KOPT-K1 (cell line): ENCODE results near the gene SPRR2E.
"Not testable (repeated sequence)": the region's sequence is repeated elsewhere in the genome, so short reads cannot be mapped to it uniquely, and the experiment has no call there.

Source experiments
- H3K27ac ChIP-seq: fragments of 200-600 bp; sonication (generic); 2 replicates; pipeline ENCODE4 v1.5.1; 2016; ENCODE audit warnings: antibody characterized with exemption, mild to moderate bottlenecking, low read depth, low read length; ENCODE audit not compliant: poor library complexity, severe bottlenecking
- H3K36me3 ChIP-seq: fragments of 200-600 bp; sonication (generic); 2 replicates; pipeline ENCODE4 v1.5.1; 2017; ENCODE audit warnings: antibody characterized with exemption, mild to moderate bottlenecking, low read length, moderate library complexity; ENCODE audit not compliant: insufficient read depth
- H3K9me3 ChIP-seq: fragments of 200-600 bp; sonication (generic); 2 replicates; pipeline ENCODE4 v1.5.1; 2017; ENCODE audit warnings: antibody characterized with exemption, low read length, mild to moderate bottlenecking; ENCODE audit not compliant: insufficient read depth, poor library complexity, severe bottlenecking

SPRR2E gene

DNA sequence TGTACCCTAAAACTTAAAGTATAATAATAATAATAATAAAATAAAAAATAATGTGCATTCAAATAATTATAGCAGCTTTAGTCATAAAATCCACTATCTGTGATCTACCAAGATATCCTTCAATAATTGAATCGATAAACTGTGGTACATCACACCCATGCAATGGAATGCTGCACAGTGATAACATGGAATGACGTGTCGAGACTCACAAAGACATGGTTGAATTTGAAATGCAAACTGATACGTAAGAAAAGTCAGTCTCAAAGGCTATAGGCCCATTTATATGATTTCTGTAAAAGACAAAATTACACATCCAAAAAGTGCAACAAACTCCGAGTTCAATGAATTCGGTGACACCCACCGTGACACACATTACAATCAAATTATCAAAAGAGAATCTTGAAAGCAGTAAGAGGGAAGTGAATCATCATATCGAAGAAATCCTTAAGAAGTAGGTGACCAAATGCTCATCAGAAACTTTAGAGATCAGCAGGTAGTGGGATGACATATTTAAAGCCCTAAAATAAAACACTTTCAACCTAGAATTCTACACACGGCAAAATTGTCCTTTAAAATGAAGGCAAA, 5.2 kb upstream of the SPRR2E start:
- Histone ChIP-seq H3K36me3 (no peaks in the 10 kb centered on the region), H3K9me3 (no peaks in the 10 kb centered on the region), H3K27ac (no peak overlapping the region)

DNA sequence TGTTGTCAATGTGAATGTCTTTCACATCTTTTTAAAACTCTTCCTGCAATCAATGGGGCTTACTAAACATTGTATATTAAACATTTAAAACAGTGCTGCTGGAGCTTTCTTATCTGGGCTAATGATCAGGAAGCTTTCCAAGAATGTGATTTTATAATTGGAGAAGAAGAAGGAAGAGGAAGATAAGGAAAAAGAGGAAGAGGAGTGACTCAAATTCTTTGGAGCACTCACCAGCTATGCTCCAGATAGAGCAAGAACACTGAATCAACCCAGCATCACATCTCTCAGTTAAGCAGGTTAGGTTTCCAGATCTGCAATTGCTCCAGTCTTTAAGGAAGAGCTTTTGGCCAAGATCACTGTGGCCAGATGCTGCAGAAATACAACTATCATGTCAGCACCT, 1.4 kb upstream of the SPRR2E start:
- Histone ChIP-seq H3K36me3 (no peaks in the 10 kb centered on the region), H3K9me3 (no peaks in the 10 kb centered on the region), H3K27ac (no peak overlapping the region)

- no peaks in the 10 kb centered on the region for H3K9me3 ChIP-seq
- no peaks in the 10 kb centered on the region for H3K36me3 ChIP-seq
- H3K27ac ChIP-seq: no peak overlapping the region
These were observed 6.7 kb downstream of the SPRR2E start for GRCh38 chr1:153087652-153088051.

GRCh38 chr1:153081736-153082135, 12.6 kb downstream of the SPRR2E start:
- no peak overlapping the region for H3K27ac ChIP-seq
- no peaks in the 10 kb centered on the region for H3K36me3 ChIP-seq
- H3K9me3 ChIP-seq: no peaks in the 10 kb centered on the region

GRCh38 chr1:153072806-153073726, 21.3 kb downstream of the SPRR2E start:
- H3K36me3 ChIP-seq: no peaks in the 10 kb centered on the region
- H3K9me3 ChIP-seq: no peaks in the 10 kb centered on the region
- H3K27ac ChIP-seq: no peak overlapping the region

GRCh38 chr1:153071511-153071910, 22.8 kb downstream of the SPRR2E start, which contains the start of gene SPRR2B:
Gene SPRR2B, minus strand, starts transcription at chr1:153071611. Its CDS starts 772 bp downstream, at chr1:153070839.
- Histone ChIP-seq H3K27ac (no peak within 1 kb of the TSS), H3K9me3 (no peaks in the 10 kb centered on the region), H3K36me3 (no peaks in the 10 kb centered on the region)

DNA sequence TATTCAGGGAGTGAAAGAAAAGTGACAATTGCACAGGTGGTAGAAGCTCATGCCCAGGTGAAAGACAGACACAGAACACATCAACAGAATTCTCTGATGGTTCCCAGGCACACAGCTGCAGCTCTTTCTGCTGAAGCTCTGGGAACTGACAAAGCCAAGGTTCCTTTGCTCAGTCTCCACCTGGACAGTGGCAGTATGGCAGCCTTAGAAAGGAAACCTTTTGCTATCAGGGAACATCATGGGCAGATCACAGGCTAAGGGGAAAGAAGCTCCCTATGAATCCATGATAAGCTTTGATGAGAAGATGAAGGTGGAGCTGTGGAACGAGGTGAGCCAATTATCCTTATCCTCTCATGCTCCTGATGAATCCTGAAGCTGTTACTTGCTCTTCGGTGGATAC, 24.1 kb downstream of the SPRR2E start:
- Histone ChIP-seq H3K27ac (no peak overlapping the region), H3K36me3 (no peaks in the 10 kb centered on the region), H3K9me3 (no peaks in the 10 kb centered on the region)

- Histone ChIP-seq H3K9me3 (no peaks in the 10 kb centered on the region), H3K27ac (no peak overlapping the region), H3K36me3 (no peaks in the 10 kb centered on the region)
These were observed 35.2 kb downstream of the SPRR2E start for GRCh38 chr1:153058826-153059784.

DNA sequence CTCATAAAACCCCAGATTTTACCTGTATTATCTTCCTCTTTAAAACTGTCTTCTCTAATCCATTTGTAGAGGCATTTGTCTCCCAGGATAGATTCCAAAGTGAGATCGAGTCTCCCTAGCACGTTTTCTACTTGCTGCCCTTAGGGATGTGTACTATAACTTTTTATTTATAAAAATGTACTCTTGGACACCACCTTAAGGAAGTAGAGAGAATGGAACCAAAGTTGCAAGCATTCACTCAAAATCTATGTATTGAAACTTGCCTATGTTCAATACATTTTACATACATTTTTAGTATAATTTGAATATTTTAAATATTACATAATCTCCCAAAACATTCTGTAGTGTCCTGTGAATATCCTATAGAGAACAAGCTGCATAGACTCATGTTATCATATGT, 36.2 kb downstream of the SPRR2E start:
- no peak overlapping the region for H3K27ac ChIP-seq
- no peaks in the 10 kb centered on the region for H3K9me3 ChIP-seq
- no peaks in the 10 kb centered on the region for H3K36me3 ChIP-seq

DNA sequence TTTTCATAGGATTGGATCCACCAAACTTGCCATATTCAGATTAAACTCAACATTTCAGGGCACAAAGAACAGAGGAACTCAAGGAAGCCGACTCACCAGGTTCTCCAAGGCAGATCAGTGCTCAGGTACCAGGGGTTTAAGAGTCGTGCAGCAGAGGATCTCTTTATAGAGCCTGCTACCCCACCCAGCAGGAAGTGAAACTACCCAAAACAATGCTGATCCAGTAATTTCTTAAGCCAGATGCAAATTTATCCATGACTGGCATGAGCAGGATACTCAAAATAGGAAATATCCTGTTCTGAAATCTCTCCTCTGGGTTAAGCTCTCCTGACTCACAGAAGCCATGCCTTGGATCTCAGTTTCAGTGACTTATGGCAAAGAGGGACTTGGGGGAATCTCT, 37.0 kb downstream of the SPRR2E start, which contains the start of gene SPRR2A:
TSS of gene SPRR2A (minus strand) at position 138 of the 400 bp plus-strand sequence. CDS start 777 bp downstream, outside the sequence.
- Histone ChIP-seq H3K36me3 (no peaks in the 10 kb centered on the region), H3K9me3 (no peaks in the 10 kb centered on the region), H3K27ac (no peak within 1 kb of the TSS)

DNA sequence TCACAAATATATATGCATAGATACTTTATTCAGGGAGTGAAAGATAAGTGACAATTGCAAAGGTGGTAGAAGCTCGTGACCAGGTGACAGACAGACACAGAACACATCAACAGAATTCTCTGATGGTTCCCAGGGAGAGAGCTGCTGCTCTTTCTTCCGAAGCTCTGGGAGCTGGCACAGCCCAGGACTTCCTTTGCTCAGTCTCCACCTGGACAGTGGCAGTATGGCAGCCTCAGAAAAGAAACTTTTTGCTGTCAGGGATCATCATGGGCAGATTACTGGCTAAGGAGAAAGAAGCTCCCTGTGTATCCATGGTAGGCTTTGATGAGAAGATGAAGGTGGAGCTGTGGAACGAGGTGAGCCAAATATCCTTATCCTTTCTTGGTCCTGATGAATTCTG, 38.2 kb downstream of the SPRR2E start:
- H3K36me3 ChIP-seq, H3K9me3 ChIP-seq, H3K27ac ChIP-seq: not testable (repeated sequence)

DNA sequence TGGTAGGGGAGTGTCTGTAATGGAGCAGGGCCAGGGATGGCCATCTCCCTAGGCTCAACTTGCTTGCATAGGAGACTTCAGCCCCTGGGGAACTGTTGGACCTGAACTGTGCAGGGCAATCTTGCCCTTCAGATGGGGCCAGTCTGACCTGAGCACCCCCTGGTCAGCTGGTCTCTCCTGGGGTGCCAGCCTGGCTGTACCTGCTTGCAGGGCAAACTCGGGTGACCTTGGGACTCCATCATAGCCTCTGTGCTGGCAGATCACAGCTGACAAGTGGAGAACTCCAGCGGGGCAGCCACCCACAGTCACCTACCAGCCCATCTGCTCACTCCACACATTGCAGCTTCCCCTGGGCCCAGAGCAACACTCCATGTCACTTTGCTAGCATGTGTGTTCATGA, 45.1 kb downstream of the SPRR2E start:
- H3K36me3 ChIP-seq: no peaks in the 10 kb centered on the region
- no peaks in the 10 kb centered on the region for H3K9me3 ChIP-seq
- no peak overlapping the region for H3K27ac ChIP-seq
